Erythroblast (primary cell): ENCODE results near the gene GOLGA6L10.
"Not testable (repeated sequence)": the region's sequence is repeated elsewhere in the genome, so short reads cannot be mapped to it uniquely, and the experiment has no call there.

Source experiments
- GATA1 ChIP-seq: IDR thresholded peaks from 2 replicates; pipeline ENCODE4 v1.6.1; 2011; ENCODE audit warnings: low read depth, mild to moderate bottlenecking, control low read depth, low read length, moderate library complexity
- POLR2A ChIP-seq: IDR thresholded peaks from 2 replicates; pipeline ENCODE4 v1.6.1; 2011; ENCODE audit warnings: mild to moderate bottlenecking, low read length

DNA sequence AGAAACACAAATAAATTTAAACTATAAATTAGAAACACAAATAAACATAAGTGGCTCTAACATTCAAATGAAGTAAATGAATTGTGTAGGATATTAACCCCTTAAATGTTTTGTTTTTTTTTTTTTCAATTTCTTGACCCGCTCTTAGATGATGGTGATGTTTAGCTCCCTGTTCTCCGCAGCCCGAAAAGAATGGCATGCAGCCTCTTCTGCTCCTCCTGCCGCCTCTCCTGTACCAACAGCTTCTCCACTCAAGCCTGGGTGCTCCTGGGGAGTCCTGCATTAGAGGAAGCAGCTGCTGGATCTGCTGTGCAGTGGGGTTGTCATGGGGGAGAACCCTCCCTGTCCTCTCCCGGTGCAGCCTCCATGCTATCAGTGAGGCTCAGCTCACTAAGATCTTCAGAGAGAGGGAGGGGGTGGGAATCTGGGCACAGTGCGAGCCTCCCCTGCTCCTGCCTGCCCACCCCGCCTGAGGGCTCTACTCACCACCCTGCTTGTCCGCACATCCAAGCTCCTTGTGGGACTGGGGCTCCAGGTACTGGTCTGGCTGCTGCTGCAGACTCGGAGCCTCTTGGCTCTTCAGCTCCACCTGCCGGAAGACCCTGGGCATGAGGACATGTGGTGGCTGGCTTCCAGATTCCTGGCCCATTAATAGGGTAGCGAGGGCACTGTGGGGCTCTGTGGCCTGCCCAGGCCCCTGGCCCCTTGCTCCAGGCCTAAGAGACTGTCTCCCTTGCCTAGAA lies 6.5 kb downstream of the GOLGA6L10 start:
- TF ChIP-seq POLR2A, GATA1: not testable (repeated sequence)
